Stimulated activated CD8-positive, alpha-beta memory T cell treated with anti-CD3 and anti-CD28 coated beads, Interleukin-4, amount 100 ng/mL, for 1 hour (primary cell): Measurements from ENCODE around the gene GCNT1.
"Not testable (repeated sequence)": the region's sequence is repeated elsewhere in the genome, so short reads cannot be mapped to it uniquely, and the experiment has no call there.

Experiments used
- DNase-seq, 2 donors: peaks; one replicate each; pipeline ENCODE4 v3.0.0-alpha.2; 2020; ENCODE audit warnings: low read depth in 2 of 2, low spot score in 1 of 2

GCNT1 gene

GRCh38 chr9:76530458-76531110, 71.6 kb downstream of the GCNT1 start:
- DNase-seq: no peak

GRCh38 chr9:76531231-76531780, 72.3 kb downstream of the GCNT1 start:
- no peak for DNase-seq

- DNase-seq: not testable (repeated sequence)
These were observed 73.9 kb downstream of the GCNT1 start for GRCh38 chr9:76532877-76533276.

- no peak for DNase-seq
These were observed 75.0 kb downstream of the GCNT1 start for GRCh38 chr9:76534026-76534425.

GRCh38 chr9:76537150-76537646, 78.2 kb downstream of the GCNT1 start:
- DNase-seq: no peak

- no peak for DNase-seq
These were observed 80.2 kb downstream of the GCNT1 start for GRCh38 chr9:76539180-76539579.

GRCh38 chr9:76542360-76542759, 83.4 kb downstream of the GCNT1 start:
- DNase-seq: no peak

- no peak for DNase-seq
These were observed 86.2 kb downstream of the GCNT1 start for GRCh38 chr9:76545191-76545590.

- no peak for DNase-seq
These were observed 93.2 kb downstream of the GCNT1 start for GRCh38 chr9:76552181-76552580.

- no peak for DNase-seq
These were observed 93.9 kb downstream of the GCNT1 start for GRCh38 chr9:76552751-76553455.

- no peak for DNase-seq
These were observed 94.7 kb downstream of the GCNT1 start for GRCh38 chr9:76553680-76554079.
